GM12873 (cell line): ENCODE data around the gene IDE.

ENCODE experiments used
- TF ChIP-seq, protein P1 (sequence below): IDR thresholded peaks from 2 replicates; pipeline ENCODE4 v1.5.1; 2012; ENCODE audit warnings: low read depth, mild to moderate bottlenecking, moderate library complexity, low read length, control low read depth; ENCODE audit not compliant: insufficient read depth; ENCODE audit errors: missing control alignments

Gene IDE

DNA sequence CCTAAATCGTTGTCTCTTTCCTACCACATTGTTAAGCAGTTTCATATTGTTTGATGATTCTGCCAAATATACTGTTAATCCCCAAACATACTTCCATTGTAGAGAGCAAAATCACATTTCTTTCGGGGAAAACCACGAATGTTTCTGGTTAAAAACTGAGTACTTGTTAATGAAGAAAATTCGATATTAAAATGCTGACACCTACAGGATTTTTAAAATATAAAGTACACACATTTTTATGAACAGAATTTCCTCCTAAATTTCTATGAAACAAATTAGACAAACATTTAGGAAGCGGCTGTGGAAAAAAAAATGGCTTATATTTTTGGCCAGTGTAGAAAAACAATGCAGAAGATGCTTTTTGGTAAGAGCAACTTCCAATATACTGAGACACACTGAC is 68.8 kb downstream of the IDE start:
- TF ChIP-seq, protein P1, sequence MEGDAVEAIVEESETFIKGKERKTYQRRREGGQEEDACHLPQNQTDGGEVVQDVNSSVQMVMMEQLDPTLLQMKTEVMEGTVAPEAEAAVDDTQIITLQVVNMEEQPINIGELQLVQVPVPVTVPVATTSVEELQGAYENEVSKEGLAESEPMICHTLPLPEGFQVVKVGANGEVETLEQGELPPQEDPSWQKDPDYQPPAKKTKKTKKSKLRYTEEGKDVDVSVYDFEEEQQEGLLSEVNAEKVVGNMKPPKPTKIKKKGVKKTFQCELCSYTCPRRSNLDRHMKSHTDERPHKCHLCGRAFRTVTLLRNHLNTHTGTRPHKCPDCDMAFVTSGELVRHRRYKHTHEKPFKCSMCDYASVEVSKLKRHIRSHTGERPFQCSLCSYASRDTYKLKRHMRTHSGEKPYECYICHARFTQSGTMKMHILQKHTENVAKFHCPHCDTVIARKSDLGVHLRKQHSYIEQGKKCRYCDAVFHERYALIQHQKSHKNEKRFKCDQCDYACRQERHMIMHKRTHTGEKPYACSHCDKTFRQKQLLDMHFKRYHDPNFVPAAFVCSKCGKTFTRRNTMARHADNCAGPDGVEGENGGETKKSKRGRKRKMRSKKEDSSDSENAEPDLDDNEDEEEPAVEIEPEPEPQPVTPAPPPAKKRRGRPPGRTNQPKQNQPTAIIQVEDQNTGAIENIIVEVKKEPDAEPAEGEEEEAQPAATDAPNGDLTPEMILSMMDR: no peak

DNA sequence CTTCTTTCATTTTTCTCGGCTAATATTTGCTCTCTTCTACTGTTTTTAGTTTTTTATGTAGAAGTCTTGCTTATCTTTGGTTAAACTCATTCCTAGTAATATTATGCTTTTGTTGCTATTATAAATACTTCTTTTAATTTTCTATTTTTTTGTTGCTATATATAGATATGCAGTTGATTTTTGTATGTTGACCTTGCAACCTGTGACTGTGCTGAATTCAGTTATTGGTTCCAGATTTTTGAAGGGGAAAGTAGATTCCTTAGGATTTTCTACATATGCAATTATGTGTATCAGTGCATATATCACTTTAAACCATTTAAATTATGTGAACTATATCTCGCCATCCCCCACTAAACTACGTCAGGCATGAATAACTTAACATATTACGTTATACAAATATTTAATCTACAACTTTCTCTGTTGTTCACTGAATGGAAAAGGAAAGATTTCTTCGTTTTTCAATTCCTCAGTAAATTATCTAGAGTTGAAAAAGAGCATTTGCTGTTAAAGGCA is 71.5 kb downstream of the IDE start:
- TF ChIP-seq, protein P1: no peak

DNA sequence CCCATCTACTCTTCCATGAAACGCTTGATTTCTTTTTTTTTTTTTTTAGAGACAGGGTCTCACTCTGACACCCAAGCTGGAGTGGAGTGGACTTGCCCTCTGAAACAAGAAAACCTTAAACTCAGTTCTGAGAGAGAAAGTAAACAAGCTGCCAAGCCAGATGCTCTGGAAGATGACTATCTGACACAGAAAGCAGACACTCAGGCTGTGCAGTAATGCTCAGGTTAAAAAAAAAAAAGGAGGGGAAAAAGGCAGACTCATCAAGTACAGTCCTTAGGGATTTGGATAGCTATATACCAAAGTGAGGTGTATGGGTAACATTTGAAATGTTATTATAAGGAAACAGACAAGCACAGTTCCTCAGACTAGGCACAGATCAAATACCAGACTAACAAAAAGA is 80.5 kb downstream of the IDE start:
- TF ChIP-seq, protein P1: no peak

DNA sequence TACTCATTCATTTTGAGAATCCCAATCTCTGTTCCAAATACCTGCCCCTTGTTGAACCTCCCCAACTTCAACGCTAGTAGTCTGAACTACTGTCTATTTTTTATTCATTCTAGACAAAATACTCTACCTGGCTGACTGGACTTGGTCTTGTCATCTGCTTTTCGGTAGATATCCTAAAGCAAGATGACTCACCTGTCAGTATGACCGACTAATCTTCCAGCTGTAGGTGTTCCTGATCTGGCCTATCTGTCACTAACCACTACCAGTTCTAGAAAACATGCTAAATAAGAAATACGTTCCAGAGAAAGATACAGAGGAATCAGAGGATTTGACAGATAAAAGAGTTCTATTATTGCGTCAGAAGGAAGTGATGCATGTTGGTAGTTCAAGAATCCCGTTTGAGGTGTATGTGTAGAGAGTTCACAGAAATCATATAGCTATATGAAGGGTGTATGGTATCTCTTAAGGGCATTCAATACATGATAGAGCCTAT is 81.1 kb downstream of the IDE start:
- TF ChIP-seq, protein P1: no peak

DNA sequence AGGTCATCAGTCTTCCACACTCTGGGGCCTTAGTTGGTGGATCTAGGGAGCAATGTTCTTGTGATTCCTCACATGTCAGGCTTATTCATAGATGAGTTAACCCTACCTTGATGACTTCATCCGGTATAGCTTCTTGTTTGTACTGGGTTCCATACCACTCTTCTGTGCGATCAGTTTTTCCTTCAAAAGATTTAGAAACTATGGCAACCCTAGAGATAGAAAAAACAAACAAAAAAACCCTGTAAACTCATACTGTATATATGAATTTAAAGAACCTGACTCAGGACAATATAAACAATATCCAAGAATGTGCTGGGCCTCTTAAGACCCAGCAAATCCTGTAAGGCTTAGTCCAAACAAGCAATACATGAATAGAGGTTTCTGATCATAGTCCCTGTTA is 83.5 kb downstream of the IDE start:
- TF ChIP-seq, protein P1: no peak

DNA sequence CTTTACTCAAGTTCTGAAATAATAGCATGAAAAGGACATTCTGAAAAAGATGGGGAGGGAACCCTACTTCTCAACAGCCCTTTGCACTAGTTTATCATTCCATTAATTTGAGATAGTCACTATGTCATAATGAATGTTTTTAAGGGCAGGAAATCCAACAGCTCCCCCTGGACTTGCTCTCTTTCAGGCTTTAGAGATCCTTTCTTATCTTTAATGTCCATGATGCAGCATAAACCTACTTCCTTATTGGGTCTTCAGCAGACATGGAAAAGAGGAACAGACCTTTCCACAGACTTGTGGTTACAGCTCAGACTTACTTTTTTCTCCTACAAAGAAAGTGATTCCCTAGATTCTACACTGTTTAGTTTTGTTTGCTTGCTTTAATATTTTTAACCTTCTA is 87.3 kb downstream of the IDE start:
- TF ChIP-seq, protein P1: no peak

DNA sequence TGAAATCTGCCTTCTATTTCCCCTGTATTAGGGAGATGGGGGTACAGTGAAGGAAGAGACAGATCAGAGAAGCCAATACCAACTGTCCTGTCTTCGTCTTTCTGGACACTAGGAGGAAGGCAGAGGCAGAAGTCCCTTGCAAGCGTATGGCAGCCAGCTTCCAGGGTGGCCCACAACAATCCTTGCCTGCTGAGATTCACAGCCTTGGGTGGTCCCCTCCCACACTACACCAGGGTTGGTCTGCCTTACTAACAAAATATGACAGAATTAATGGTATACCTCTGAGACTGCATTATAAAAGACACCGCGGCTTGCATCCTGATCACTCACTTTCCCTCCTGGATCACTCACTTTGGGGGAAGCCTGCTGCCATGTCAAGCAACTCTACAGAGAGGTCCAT is 90.4 kb downstream of the IDE start:
- TF ChIP-seq, protein P1: no peak
